Effector CD4-positive, alpha-beta T cell (primary cell): ENCODE results near the gene PLA2G6.
"Not testable (repeated sequence)": the region's sequence is repeated elsewhere in the genome, so short reads cannot be mapped to it uniquely, and the experiment has no call there.

Experiments
- DNase-seq: peaks from one replicate; pipeline ENCODE4 v3.0.0-alpha.2; 2020

PLA2G6 gene

GRCh38 chr22:38191055-38191454 is 9.4 kb upstream of the PLA2G6 start:
- no peak for DNase-seq

DNA sequence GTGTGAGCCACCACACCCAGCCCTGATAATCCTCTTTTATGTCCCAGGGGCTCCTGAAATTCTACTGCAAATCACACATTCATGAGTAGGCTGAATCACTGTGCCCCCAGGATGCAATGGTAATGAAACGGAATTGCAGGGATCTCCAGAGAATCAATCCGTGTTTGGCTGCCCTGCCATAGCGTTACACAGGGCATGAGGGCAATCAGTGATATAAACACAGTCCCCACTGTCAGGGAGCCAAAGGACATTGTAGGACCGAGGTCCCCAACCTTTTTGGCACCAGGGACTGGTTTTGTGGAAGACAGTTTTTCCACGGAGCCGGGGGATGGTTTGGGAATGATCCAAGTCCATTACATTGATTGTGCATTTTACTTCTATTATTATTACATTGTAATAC is 9.0 kb upstream of the PLA2G6 start:
- DNase-seq, result no peak

- no peak for DNase-seq
Measured at GRCh38 chr22:38189104-38189503, 7.5 kb upstream of the PLA2G6 start.

- no peak for DNase-seq
Measured at GRCh38 chr22:38187413-38188212, 6.0 kb upstream of the PLA2G6 start.

- no peak for DNase-seq
Measured at GRCh38 chr22:38186429-38186828, 4.8 kb upstream of the PLA2G6 start.

DNA sequence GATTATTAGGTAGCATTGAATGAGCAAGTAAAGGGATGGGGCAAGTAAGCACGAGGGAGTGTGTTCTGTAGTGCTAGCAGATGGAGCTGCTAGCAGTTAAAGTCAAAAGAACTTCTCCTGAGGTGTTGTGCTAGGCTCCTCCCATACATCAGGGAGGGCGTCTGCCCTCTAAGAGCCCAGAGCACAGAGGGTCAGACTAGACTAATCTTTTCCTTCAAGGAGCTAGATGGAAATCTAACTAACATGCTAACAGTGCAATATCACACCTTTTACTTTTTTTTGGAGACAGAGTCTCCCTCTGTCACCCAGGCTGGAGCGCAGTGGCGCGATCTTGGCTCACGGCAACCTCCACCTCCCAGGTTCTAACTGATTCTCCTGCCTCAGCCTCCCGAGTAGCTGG is 3.2 kb upstream of the PLA2G6 start:
- no peak for DNase-seq

DNA sequence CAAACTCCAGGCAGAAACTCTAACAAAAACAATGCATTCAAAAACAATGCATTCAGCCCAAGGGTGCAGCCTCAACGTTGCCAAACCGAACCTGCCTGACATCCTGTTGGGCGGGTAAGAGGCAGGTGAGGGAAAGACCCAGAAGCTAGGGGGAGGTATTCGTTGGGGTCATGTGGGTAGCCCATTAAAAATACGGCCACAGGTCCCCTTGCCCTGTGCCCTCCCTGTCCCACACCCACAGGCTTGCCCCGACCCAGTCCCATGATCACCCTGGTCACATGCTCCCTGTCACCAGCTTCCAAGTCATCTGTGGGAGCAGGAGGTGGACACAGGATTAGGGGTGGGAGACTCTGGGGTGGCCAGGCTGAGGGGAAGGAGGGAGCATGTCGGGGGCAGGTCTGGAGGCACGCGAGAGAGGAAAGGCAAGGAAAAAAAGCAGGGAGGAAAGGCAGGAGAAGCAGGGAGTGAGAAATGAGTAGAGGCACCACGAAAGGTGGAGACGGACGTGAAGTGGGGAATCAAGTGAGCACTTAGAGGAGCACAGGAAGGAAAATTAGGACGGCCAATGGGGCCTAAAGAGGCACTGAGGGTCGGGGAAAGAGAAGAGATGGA is 683 bp downstream of the PLA2G6 start:
- DNase-seq, result peak; percentile 28

GRCh38 chr22:38178605-38178937 is 3.1 kb downstream of the PLA2G6 start:
- DNase-seq, result not testable (repeated sequence)

- no peak for DNase-seq
Measured at GRCh38 chr22:38177926-38178604, 3.6 kb downstream of the PLA2G6 start.

DNA sequence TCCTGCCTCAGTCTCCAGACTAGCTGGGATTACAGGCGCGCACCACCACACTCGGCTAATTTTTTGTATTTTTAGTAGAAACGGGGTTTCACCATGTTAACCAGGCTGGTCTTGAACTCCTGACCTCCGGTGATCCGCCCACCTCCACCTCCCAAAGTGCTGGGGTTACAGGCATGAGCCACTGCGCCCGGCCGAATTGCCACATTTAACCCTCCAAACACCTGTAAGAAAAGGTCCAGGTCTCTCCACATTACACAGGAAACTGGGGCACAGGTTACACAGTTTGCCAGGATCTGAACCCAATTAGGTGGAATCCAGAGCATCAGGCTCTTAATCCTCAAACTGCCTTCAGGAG is 4.1 kb downstream of the PLA2G6 start:
- DNase-seq, result not testable (repeated sequence)

DNA sequence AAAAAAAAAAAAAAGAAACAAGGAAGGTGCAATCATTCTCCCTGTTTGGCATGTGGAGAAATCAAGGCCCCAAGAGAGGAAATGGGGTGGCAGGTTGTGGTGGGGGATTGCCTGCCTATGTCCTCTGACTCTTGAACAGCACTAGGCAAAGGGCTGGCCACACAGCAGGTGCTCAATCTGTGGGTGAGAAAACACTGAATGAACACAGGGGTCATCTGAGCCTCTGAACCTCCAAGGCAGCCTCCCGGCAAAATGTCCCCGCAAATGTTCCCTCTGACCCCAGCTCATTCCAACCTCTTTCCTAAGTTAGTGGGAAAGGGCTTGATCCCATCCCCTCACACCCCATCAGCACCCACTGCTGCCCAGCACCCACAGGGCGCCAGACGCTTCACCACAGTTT is 4.6 kb downstream of the PLA2G6 start:
- DNase-seq, result no peak

DNA sequence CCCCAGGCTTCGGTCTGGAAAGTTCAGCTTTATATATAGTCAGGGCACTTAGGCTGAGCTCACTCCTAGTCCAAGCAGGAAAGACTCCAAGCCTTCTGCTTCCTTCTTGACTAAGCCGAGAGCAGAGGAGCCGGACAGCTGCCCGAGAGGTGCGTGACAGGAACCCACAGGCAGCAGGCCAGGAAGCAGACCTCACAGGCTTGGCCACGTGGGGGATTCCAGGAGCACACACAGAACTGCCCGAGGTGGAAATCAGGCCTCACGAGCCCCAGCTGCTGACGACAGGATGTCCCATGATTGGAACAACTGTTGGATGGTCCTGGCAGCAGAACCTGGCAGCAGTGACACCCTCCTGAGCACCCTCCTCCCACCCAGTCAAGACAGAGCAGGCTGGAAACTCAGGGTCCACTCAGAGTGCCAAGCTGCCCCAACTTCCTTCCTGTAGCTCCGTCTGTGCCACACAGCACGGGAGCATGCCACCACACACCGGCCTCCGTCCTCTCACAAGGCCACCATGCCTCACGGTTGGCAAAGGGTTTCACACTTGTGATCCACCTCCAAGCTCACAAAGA is 5.4 kb downstream of the PLA2G6 start:
- DNase-seq, result peak; percentile 26

- DNase-seq, result no peak
Measured at GRCh38 chr22:38175206-38176118, 6.2 kb downstream of the PLA2G6 start.

GRCh38 chr22:38174626-38175025 is 7.0 kb downstream of the PLA2G6 start:
- DNase-seq, result no peak

DNA sequence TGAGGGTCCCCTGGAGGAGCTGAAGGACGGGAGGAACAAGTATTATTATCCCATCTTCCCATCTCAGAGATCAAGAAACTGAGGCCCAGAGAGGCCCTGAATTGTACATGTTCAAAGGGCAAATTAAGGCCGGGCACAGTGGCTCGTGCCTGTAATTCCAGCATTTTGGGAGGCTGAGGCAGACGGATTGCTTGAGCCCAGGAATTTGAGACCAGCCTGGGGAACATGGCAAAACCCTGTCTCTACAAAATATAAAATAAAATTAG is 8.1 kb downstream of the PLA2G6 start:
- DNase-seq, result no peak

- DNase-seq, result peak; percentile 11
Measured at GRCh38 chr22:38172832-38173640, 8.6 kb downstream of the PLA2G6 start.

GRCh38 chr22:38171927-38172831 is 9.5 kb downstream of the PLA2G6 start:
- DNase-seq, result no peak

- DNase-seq, result no peak
Measured at GRCh38 chr22:38170469-38170868, 11.2 kb downstream of the PLA2G6 start.

DNA sequence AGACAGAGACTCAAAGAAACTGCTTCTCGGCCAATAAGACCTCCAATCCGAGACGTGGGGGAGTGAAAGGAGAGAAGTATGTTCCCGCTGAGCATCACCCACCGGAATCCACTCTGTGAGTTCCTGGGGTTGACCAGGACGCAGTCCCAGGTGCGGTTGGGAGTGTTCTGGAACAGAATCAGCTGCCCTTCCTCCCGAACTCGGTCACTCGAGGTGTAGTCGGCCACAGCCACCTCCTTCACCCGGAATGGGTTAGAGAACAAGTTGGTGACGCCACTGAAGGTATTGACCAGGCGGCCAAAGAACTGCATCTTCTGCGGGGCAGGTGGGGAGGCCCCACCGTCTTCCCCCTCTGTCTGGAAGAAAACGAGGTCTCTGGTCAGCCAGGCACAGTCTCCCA is 12.5 kb downstream of the PLA2G6 start:
- DNase-seq, result no peak

GRCh38 chr22:38167988-38168407 is 13.6 kb downstream of the PLA2G6 start:
- DNase-seq, result no peak
